HepG2 (cell line): Measurements from ENCODE around the gene TEK. TPM values are rescaled to one million over a fixed set of nuclear protein-coding genes. Genes with fewer than 3 reads are reported as not detected.

ENCODE experiments used
- ATAC-seq: fragments of 200-7000 bp; cut with Tn5 transposase; 3 replicates; pipeline ENCODE4 v1.9.1; 2020; ENCODE audit warnings: mild to moderate bottlenecking, moderate library complexity
- BruUV-seq: library from RNA; stranded (reverse); fragments of 400-500 nt; replicated peaks from 2 replicates; lab custom pipeline; 2021; lab: Mats Ljungman, UMichigan
- CTCF ChIA-PET: fragments of 300-600 bp; formaldehyde crosslinking; extraction: SDS; loops from one replicate; lab custom pipeline; 2021; ENCODE audit warnings: low total read pairs, inconsistent platforms, low intra/inter-chr PET ratio; lab: Yijun Ruan, JAX
- POLR2A ChIA-PET: fragments of 350-600 bp; sonication (Branson Sonifier 250); formaldehyde crosslinking; loops from one replicate; lab custom pipeline; 2020; ENCODE audit warnings: antibody characterized with exemption, inconsistent platforms; lab: Yijun Ruan, JAX
- DNase-seq: peaks from one replicate; pipeline ENCODE4 v3.0.0-alpha.2; 2015; ENCODE audit warnings: low spot score
- FAIRE-seq: peaks from 3 replicates; lab custom pipeline; 2011; peaks lifted over from hg19 to GRCh38; lab: Jason Lieb, UNC
- H2AFZ ChIP-seq: one replicate; pipeline ENCODE4 v1.6.1; 2011; ENCODE audit warnings: low read length, inconsistent platforms
- H3K27ac ChIP-seq: fragments of 300-600 bp; 3 replicates; pipeline ENCODE4 v1.8.0; 2011; ENCODE audit warnings: mixed run types, mild to moderate bottlenecking, mixed read lengths, low read length, inconsistent platforms; ENCODE audit not compliant: insufficient read depth; ENCODE audit errors: extremely low read length
- H3K27me3 ChIP-seq, 2 experiments: fragments of 200-600 bp in 1 of 2; 2 replicates in 1 of 2; 3 replicates in 1 of 2; pipeline versions ENCODE4 v1.6.0 to v1.8.0; 2011; ENCODE audit warnings: low read length in 2 of 2, mild to moderate bottlenecking in 2 of 2, moderate library complexity in 2 of 2, inconsistent platforms in 1 of 2; ENCODE audit not compliant: insufficient read depth in 2 of 2, control insufficient read depth in 1 of 2
- H3K36me3 ChIP-seq, 2 experiments: fragments of 200-600 bp in 1 of 2; replicated peaks in 1 of 2; 2 replicates in 1 of 2; 3 replicates in 1 of 2; pipeline versions ENCODE4 v1.5.1 to v1.8.0; 2011; ENCODE audit warnings: low read length in 2 of 2, inconsistent platforms in 1 of 2; ENCODE audit not compliant: insufficient read depth in 2 of 2, control insufficient read depth in 1 of 2
- H3K4me1 ChIP-seq: 2 replicates; pipeline ENCODE4 v1.5.1; 2012; ENCODE audit warnings: low read length, inconsistent platforms; ENCODE audit not compliant: insufficient read depth
- H3K4me2 ChIP-seq: 2 replicates; pipeline ENCODE4 v1.6.0; 2011; ENCODE audit warnings: low read depth, low read length, inconsistent platforms
- H3K4me3 ChIP-seq, 3 experiments: fragments of 200-600 bp in 1 of 3; sonication (generic), shearing (Covaris generic) in 1 of 3; replicated peaks in 1 of 3; 2 replicates each; pipeline ENCODE4 v1.5.1; 2011 to 2016; ENCODE audit warnings: low read length in 3 of 3, inconsistent platforms in 2 of 3, low read depth in 2 of 3, mild to moderate bottlenecking in 2 of 3, control low read depth in 1 of 3, mixed read lengths in 1 of 3; ENCODE audit not compliant: insufficient read depth in 1 of 3
- H3K79me2 ChIP-seq: one replicate; pipeline ENCODE4 v1.6.1; 2011; ENCODE audit warnings: low read length, inconsistent platforms; ENCODE audit not compliant: insufficient read depth
- H3K9ac ChIP-seq: 2 replicates; pipeline ENCODE4 v1.6.0; 2011; ENCODE audit warnings: mild to moderate bottlenecking, low read depth, low read length, inconsistent platforms; ENCODE audit not compliant: insufficient read depth
- H3K9me3 ChIP-seq: 2 replicates; pipeline ENCODE4 v1.5.1; 2012; ENCODE audit warnings: mild to moderate bottlenecking, low read length
- H4K20me1 ChIP-seq: 2 replicates; pipeline ENCODE4 v1.6.0; 2011; ENCODE audit warnings: inconsistent platforms, mild to moderate bottlenecking, low read length, moderate library complexity; ENCODE audit not compliant: insufficient read depth
- ATM ChIP-seq: fragments of 450-650 bp; IDR thresholded peaks from 2 replicates; pipeline ENCODE4 v1.7.1; 2017; ENCODE audit warnings: mild to moderate bottlenecking, borderline replicate concordance
- EHMT2 ChIP-seq: fragments of 200-600 bp; sonication (generic); IDR thresholded peaks from 2 replicates; pipeline ENCODE4 v1.7.0; 2017; ENCODE audit warnings: antibody characterized with exemption, low read depth, low read length, borderline replicate concordance
- GZF1 ChIP-seq: sonication (generic); formaldehyde crosslinking; IDR thresholded peaks from 2 replicates; pipeline ENCODE4 v1.5.1; 2020; ENCODE audit warnings: mild to moderate bottlenecking, missing genetic modification reagents
- KLF9 ChIP-seq: IDR thresholded peaks from 2 replicates; pipeline ENCODE4 v1.6.1; 2016; ENCODE audit warnings: low read depth
- MAF1 ChIP-seq: sonication (generic); formaldehyde crosslinking; IDR thresholded peaks from 2 replicates; pipeline ENCODE4 v1.5.0; 2020; ENCODE audit warnings: missing genetic modification reagents, borderline replicate concordance
- MIXL1 ChIP-seq: IDR thresholded peaks from 2 replicates; pipeline ENCODE4 v1.6.1; 2016
- NR1H2 ChIP-seq: sonication (generic); formaldehyde crosslinking; IDR thresholded peaks from 2 replicates; pipeline ENCODE4 v1.8.1; 2022; ENCODE audit warnings: low read depth, missing genetic modification reagents, borderline replicate concordance
- PCBP1 ChIP-seq: fragments of 200-400 bp; formaldehyde crosslinking; IDR thresholded peaks from 2 replicates; pipeline ENCODE4 v1.6.1; 2017; ENCODE audit warnings: mild to moderate bottlenecking, low read depth, low read length, borderline replicate concordance
- POLR2A ChIP-seq, 2 experiments: IDR thresholded peaks; 2 replicates each; pipeline ENCODE4 v1.6.1; 2011; ENCODE audit warnings: low read depth in 2 of 2, low read length in 2 of 2, mild to moderate bottlenecking in 1 of 2, moderate library complexity in 1 of 2; ENCODE audit not compliant: insufficient read depth in 1 of 2
- SAP130 ChIP-seq: IDR thresholded peaks from 2 replicates; pipeline ENCODE4 v1.6.1; 2016; ENCODE audit warnings: low read depth
- TARDBP ChIP-seq: sonication (generic); formaldehyde crosslinking; IDR thresholded peaks from 2 replicates; pipeline ENCODE4 v1.8.0; 2022; ENCODE audit warnings: mild to moderate bottlenecking, missing genetic modification reagents
- ZNF564 ChIP-seq: sonication (generic); formaldehyde crosslinking; IDR thresholded peaks from 2 replicates; pipeline ENCODE4 v1.8.1; 2023; ENCODE audit warnings: mild to moderate bottlenecking, missing genetic modification reagents
- ZNF567 ChIP-seq: sonication (generic); formaldehyde crosslinking; IDR thresholded peaks from 2 replicates; pipeline ENCODE4 v1.8.1; 2023; ENCODE audit warnings: mild to moderate bottlenecking, missing genetic modification reagents, borderline replicate concordance
- ZNF670 ChIP-seq: sonication (generic); formaldehyde crosslinking; IDR thresholded peaks from 2 replicates; pipeline ENCODE4 v1.8.0; 2022; ENCODE audit warnings: mild to moderate bottlenecking, missing genetic modification reagents, borderline replicate concordance
- ZNF737 ChIP-seq: sonication (generic); formaldehyde crosslinking; IDR thresholded peaks from 2 replicates; pipeline ENCODE4 v1.5.0; 2020; ENCODE audit warnings: missing genetic modification reagents, mild to moderate bottlenecking, borderline replicate concordance
- ZNF749 ChIP-seq: sonication (generic); formaldehyde crosslinking; IDR thresholded peaks from 2 replicates; pipeline ENCODE4 v1.8.0; 2022; ENCODE audit warnings: mild to moderate bottlenecking, missing genetic modification reagents, moderate library complexity, borderline replicate concordance
- WGBS: methylation state at CpG from one replicate; pipeline ENCODE4 v1.1.6; 2017; ENCODE audit warnings: low lambda C conversion rate; 5-methylcytosine and 5-hydroxymethylcytosine counted together
- in situ Hi-C: cut with HindIII; loops from 2 replicates; pipeline ENCODE4 v1.10.0; 2017; ENCODE audit warnings: low pct_unique_long_range_greater_than_20kb; ENCODE audit not compliant: extremely low pct_ligation_motif_present
- intact Hi-C: fragments of 100-400 bp; cut with micrococcal nuclease; formaldehyde crosslinking; loops from one replicate; pipeline ENCODE4 v1.10.0; 2022; ENCODE audit not compliant: unreplicated experiment
- polyA plus RNA-seq, 8 experiments: library from polyadenylated mRNA; depleted of rRNA in 3 of 8; stranded (reverse) in 7 of 8; unstranded in 1 of 8; fragments of >200 nt; fragmentation: Illumina TruSeq in 4 of 8; extraction: Trizol in 4 of 8; gene quantifications; 2 replicates each; pipeline versions ENCODE4 v1.2.1 to v1.2.3, GENCODE V29; 2011 to 2016; ENCODE audit warnings: low read depth in 4 of 8, missing spikeins in 1 of 8, mixed read lengths in 1 of 8; ENCODE audit not compliant: insufficient read depth in 1 of 8
- total RNA-seq, 5 experiments: library from RNA; depleted of rRNA; stranded (reverse); fragments of >200 nt; fragmentation: Illumina TruSeq; extraction: Trizol; gene quantifications; 2 replicates each; pipeline ENCODE4 v1.2.3, GENCODE V29; 2016; ENCODE audit warnings: low read depth in 1 of 5
- TF ChIP-seq, protein P1 (sequence below): sonication (generic); formaldehyde crosslinking; IDR thresholded peaks from 2 replicates; pipeline ENCODE4 v1.4.0; 2020; ENCODE audit warnings: missing genetic modification reagents, mild to moderate bottlenecking, borderline replicate concordance
- TF ChIP-seq, protein P2 (sequence below): sonication (generic); formaldehyde crosslinking; IDR thresholded peaks from 2 replicates; pipeline ENCODE4 v1.4.0; 2020; ENCODE audit warnings: missing genetic modification reagents

Gene TEK
- total and polyA plus RNA-seq, 2 of the 13 experiments (the other 11 are each of a cell fraction or from before 2014, with no cell fraction given) = not detected

DNA sequence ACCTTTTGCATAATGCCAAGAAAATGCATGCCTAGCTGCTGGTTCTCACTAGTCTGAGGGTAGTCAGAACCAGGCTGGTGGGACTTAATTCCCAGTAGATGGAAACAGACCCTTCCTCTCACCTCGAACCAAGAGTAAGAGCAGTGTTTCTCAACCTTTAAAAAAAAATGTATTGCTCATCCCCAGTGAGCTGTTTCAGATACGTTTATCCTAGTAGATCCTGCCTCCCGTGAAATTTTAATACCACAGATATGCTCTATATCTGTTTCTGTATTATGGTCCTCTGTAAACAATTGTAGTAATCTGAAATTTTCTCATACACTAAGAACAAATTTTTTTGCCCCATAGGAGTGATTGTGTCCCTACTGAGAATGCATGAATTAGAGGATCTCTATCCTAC lies 86.2 kb downstream of the TEK start (continued):
- TF ChIP-seq NR1H2 = no peak
- TF ChIP-seq, all 625 proteins: peak for 0

DNA sequence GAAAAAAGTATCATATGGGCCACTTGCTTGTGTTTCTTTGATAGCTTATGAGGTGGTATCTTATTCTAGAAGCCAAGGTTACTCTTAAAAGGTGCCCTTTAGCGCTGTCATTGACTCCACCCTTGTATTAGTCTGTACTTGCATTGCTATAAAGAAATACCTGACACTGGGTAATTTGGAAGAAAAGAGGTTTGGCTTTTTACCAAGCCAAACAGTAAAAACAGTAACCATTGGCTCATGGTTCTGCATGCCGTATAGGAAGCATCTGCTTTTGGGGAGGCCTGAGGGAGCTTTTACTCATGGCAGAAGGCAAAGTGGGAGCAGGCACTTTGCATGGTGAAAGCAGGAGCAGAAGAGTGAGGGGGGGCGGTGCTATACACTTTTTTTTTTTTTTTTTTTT lies 87.4 kb downstream of the TEK start:
- FAIRE-seq (no peak), ATAC-seq (no peak), DNase-seq (no peak)
- Histone ChIP-seq H3K9ac (no peak overlapping the region), H3K4me3 (no peak overlapping the region), H4K20me1 (no peaks in the 10 kb centered on the region), H3K4me2 (no peak overlapping the region), H3K4me1 (no peaks in the 10 kb centered on the region), H3K9me3 (no peaks in the 10 kb centered on the region), H3K79me2 (no peaks in the 10 kb centered on the region), H3K36me3 (no peaks in the 10 kb centered on the region), H3K27ac (no peak overlapping the region), H2AFZ (no peak overlapping the region), H3K27me3 (0 out of 5 replicates have a peak, but pooled peaks cover 0 to 3% of the 10 kb centered on the region in 2 experiments)
- ChIA-PET CTCF (no interaction called here), POLR2A (no interaction called here)
- TF ChIP-seq EHMT2 (no peak), POLR2A (IDR thresholded peaks at IDR 0.05; ENCODE audit: insufficient read depth in 1 of 2, low read depth in 2 of 2, low read length in 2 of 2) (no peak), TARDBP (CRISPR knock-in tag) (no peak), GZF1 (CRISPR knock-in tag) (no peak), PCBP1 (no peak), ZNF567 (no peak), KLF9 (no peak), ZNF564 (CRISPR knock-in tag) (no peak), SAP130 (CRISPR knock-in tag) (no peak), ATM (no peak), ZNF749 (CRISPR knock-in tag) (no peak), ZNF737 (no peak), ZNF670 (CRISPR knock-in tag) (no peak), MIXL1 (CRISPR knock-in tag) (no peak), MAF1 (no peak)
- TF ChIP-seq, protein P1, sequence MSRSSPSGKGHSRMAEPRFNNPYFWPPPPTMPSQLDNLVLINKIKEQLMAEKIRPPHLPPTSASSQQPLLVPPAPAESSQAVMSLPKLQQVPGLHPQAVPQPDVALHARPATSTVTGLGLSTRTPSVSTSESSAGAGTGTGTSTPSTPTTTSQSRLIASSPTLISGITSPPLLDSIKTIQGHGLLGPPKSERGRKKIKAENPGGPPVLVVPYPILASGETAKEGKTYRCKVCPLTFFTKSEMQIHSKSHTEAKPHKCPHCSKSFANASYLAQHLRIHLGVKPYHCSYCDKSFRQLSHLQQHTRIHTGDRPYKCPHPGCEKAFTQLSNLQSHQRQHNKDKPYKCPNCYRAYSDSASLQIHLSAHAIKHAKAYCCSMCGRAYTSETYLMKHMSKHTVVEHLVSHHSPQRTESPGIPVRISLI (CRISPR knock-in tag) = no peak
- TF ChIP-seq, protein P2, sequence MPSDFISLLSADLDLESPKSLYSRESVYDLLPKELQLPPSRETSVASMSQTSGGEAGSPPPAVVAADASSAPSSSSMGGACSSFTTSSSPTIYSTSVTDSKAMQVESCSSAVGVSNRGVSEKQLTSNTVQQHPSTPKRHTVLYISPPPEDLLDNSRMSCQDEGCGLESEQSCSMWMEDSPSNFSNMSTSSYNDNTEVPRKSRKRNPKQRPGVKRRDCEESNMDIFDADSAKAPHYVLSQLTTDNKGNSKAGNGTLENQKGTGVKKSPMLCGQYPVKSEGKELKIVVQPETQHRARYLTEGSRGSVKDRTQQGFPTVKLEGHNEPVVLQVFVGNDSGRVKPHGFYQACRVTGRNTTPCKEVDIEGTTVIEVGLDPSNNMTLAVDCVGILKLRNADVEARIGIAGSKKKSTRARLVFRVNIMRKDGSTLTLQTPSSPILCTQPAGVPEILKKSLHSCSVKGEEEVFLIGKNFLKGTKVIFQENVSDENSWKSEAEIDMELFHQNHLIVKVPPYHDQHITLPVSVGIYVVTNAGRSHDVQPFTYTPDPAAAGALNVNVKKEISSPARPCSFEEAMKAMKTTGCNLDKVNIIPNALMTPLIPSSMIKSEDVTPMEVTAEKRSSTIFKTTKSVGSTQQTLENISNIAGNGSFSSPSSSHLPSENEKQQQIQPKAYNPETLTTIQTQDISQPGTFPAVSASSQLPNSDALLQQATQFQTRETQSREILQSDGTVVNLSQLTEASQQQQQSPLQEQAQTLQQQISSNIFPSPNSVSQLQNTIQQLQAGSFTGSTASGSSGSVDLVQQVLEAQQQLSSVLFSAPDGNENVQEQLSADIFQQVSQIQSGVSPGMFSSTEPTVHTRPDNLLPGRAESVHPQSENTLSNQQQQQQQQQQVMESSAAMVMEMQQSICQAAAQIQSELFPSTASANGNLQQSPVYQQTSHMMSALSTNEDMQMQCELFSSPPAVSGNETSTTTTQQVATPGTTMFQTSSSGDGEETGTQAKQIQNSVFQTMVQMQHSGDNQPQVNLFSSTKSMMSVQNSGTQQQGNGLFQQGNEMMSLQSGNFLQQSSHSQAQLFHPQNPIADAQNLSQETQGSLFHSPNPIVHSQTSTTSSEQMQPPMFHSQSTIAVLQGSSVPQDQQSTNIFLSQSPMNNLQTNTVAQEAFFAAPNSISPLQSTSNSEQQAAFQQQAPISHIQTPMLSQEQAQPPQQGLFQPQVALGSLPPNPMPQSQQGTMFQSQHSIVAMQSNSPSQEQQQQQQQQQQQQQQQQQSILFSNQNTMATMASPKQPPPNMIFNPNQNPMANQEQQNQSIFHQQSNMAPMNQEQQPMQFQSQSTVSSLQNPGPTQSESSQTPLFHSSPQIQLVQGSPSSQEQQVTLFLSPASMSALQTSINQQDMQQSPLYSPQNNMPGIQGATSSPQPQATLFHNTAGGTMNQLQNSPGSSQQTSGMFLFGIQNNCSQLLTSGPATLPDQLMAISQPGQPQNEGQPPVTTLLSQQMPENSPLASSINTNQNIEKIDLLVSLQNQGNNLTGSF = no peak
- no TSS peak for BruUV-seq
- in situ Hi-C loops = no loop called here
- WGBS = 1% methylated on average over 3 of the region's 3 CpGs
- intact Hi-C loops = no loop called here
